ENCODE measurements around the gene CDK17.
"Not testable (repeated sequence)": the region's sequence is repeated elsewhere in the genome, so short reads cannot be mapped to it uniquely, and the experiment has no call there.

CDK17 gene

DNA sequence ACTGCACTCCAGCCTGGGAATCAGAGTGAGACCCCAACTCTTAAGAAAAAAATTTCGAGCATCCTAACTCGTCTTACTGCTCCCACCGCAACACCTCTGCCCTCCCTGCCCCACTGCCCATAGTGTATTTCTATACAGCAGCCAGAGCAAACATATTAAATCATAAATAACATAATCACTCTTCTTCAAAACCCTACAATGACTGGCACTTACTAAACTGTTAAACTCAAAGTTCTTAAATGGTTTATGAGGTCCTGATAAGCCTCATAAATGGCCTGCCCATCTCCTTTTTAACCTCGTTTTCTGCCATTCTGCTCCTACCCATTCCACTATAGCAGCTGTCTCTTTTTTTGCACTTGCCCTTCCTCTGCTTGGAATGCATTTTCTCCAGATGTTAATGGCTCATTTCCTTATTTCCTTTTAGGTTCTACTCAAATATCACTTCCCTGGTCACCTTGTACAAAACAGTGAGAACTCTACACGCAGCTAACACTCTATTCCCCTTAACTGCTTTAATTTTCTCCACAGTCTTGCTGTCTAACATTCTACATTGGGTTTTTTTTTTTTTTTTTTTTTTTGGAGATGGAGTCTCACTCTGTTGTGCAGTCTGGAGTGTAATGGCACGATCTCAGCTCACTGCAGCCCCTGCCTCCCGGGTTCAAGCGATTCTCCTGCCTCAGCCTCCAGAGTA lies 45.2 kb downstream of the CDK17 start:
- DNase-seq (ENCODE audit: low read depth, low spot score) = no peak

- DNase-seq (ENCODE audit: low read depth, low spot score) = no peak
These were observed 45.9 kb downstream of the CDK17 start for GRCh38 chr12:96354326-96354725.

- no peak for DNase-seq (ENCODE audit: low read depth, low spot score)
These were observed 47.9 kb downstream of the CDK17 start for GRCh38 chr12:96352161-96352835.

DNA sequence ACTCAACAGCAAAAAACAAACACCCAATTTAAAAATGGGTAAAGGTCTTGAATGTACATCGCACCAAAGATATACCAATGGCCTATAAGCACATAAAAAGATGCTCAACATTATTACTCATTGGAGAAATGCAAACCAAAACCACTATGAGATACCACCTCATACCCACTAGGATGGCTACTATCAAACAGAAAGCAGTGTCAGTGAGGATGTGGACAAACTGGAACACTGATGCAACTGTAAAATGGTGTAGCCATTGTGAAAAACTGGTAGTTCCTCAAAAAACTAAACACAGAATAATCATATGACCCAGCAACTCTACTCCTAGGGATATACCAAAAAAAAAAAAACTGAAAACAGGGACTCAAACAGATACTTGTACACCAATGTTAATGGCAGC lies 49.3 kb downstream of the CDK17 start:
- no peak for DNase-seq (ENCODE audit: low read depth, low spot score)

- DNase-seq (ENCODE audit: low read depth, low spot score) = no peak
These were observed 53.0 kb downstream of the CDK17 start for GRCh38 chr12:96347130-96347699.

DNA sequence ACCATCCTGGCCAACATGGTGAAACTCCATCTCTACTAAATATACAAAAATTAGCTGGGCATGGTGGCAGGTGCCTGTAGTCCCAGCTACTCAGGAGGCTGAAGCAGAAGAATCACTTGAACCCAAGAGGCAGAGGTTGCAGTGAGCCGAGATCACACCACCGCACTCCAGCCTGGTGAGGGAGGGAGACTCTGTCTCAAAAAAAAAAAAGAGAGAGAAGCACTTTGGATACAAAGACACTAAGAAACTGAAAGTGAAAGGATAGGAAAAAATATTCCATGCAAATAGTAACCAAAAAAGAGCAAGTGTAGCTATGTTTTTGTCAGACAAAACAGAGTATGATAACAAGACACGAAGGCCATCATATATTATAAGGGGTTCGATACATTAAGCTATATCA lies 53.5 kb downstream of the CDK17 start:
- not testable (repeated sequence) for DNase-seq (ENCODE audit: low read depth, low spot score)

DNA sequence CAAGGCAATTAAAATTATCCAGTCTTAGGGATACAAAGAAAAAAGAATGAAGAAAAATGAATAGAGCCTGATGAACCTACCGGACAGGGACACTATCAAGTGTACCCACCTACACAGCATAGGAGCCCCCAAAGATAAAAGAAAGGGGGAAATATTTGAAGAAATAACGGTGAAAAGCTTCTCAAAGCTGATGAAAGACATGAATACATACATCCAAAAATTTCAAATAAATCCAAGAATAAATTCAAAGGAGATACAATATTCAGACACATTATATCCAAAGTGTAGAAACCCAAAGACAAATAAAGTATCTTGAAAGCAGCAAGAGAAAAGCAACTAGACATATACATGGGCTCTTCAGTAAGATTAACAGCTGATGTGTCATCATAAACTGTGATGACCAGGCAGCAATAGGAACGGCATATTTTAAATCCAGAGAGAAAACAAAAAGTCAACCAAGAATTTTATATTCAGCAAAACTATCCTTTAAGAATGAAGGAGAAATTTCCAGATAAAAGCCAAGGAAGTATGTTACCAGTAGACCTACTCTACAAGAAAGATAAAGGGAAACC lies 56.0 kb downstream of the CDK17 start:
- no peak for DNase-seq (ENCODE audit: low read depth, low spot score)

DNA sequence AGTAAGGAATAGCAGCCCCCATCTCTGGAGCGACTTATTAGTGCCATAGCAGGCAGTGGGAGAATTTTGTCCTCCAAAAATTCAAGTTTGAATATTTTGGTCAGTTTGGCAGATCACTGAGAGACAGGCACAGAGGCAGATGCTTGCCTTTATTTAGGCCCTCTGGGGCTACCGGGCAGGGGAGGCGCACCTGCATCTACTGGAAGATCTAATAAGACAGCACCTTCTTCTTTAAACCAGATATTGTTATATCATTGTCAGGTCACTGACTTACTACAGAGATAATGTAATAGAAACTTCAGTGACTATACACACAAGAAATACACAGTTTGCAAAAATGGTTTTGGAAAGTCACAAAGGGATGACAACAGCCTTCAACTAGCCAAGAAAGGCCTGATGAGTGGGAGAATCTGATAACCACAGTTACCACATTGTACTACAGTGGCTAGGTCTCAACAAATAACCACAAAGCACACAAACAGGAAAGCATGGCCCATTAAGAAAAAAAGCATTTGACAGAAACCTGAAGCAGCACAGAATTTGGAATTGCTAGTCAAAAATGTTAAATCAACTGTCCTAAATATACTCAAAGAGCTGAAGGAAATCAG lies 56.8 kb downstream of the CDK17 start:
- no peak for DNase-seq (ENCODE audit: low read depth, low spot score)

DNA sequence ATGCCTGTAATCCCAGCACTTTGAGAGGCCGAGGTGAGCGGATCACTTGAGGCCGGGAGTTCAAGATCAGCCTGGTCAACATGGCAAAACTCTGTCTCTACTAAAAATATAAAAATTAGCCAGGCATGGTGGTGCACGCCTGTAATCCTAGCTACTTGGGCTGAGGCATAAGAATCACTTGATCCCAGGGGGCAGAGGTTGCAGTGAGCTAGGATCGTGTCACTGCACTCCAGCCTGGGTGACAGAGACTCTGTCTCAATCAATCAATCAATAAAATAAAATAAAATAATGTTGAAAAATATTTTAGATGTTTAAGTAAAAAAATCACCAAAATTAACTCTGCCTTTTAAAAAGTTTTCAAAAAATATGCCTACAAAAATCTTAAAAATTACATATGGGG lies 60.6 kb downstream of the CDK17 start:
- DNase-seq (ENCODE audit: low read depth, low spot score) = not testable (repeated sequence)

DNA sequence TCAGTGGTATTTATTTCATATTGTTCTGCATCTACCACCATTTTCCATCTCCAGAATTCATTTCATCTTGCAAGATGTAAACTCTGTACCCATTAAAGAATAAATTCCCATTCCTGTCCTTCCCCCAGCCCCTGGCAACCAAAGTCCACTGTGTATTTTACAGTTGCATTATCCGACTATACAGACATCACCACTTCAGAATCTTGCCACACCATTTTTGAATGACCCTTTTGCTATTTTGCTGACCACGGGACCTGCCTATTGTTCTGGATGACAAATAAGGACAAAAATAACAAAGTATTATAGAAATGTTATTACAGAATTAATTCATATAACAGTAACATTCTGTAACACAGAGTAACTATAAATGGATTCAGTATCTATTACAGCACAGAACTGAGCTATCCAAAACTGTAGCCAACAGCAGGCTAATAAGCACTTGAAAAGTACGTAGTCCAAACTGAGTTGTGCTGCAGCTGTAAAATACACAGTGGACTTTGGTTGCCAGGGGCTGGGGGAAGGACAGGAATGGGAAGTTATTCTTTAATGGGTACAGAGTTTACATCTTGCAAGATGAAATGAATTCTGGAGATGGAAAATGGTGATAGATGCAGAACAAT lies 61.3 kb downstream of the CDK17 start:
- DNase-seq (ENCODE audit: low read depth, low spot score) = no peak

DNA sequence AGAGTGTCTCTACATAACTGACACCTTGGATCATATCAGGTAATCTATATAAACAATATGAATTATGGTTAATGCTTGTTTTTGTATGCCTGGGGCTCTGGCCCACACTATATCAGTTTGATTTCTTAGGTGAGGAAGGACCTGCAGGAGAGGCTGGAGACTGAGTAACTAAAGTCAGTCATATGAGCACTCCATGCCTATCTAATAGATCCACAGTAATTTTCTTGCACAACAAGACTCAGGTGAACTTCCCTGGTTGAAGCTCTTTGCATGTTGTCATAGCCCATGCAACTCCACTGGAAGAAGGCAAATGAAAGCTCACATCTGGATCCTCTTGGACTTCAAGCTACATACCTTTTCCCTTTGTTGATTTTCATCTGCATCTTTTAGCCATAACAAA lies 62.3 kb downstream of the CDK17 start:
- DNase-seq (ENCODE audit: low read depth, low spot score) = no peak

- DNase-seq (ENCODE audit: low read depth, low spot score) = no peak
These were observed 63.8 kb downstream of the CDK17 start for GRCh38 chr12:96336489-96336888.

GRCh38 chr12:96335270-96335669 lies 65.0 kb downstream of the CDK17 start:
- DNase-seq (ENCODE audit: low read depth, low spot score) = no peak

- DNase-seq (ENCODE audit: low read depth, low spot score) = no peak
These were observed 65.7 kb downstream of the CDK17 start for GRCh38 chr12:96334502-96334901.

- no peak for DNase-seq (ENCODE audit: low read depth, low spot score)
These were observed 70.7 kb downstream of the CDK17 start for GRCh38 chr12:96329545-96329944.

- DNase-seq (ENCODE audit: low read depth, low spot score) = no peak
These were observed 71.2 kb downstream of the CDK17 start for GRCh38 chr12:96329018-96329417.

DNA sequence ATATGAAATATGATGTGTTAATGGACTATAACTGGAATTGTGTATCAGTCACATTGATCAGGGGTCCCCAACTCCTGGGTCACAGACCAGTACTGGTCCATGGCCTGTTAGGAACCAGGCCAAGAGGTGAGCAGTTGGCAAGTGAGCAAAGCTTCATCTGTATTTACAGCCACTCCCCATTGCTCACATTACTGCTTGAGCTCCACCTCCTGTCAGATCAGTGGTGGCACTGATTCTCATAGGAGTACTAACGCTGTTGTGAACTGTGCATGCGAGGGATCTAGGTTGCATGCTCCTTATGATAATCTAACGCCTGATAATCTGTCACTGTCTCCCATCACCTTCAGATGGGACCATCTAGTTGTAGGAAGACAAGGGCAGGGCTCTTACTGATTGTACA lies 72.3 kb downstream of the CDK17 start:
- no peak for DNase-seq (ENCODE audit: low read depth, low spot score)

- DNase-seq (ENCODE audit: low read depth, low spot score) = no peak
These were observed 72.9 kb downstream of the CDK17 start for GRCh38 chr12:96327346-96327745.

GRCh38 chr12:96326628-96327227 lies 73.5 kb downstream of the CDK17 start:
- no peak for DNase-seq (ENCODE audit: low read depth, low spot score)

- DNase-seq (ENCODE audit: low read depth, low spot score) = no peak
These were observed 76.3 kb downstream of the CDK17 start for GRCh38 chr12:96323906-96324305.

GRCh38 chr12:96322720-96323119 lies 77.5 kb downstream of the CDK17 start:
- DNase-seq (ENCODE audit: low read depth, low spot score) = no peak

GRCh38 chr12:96321941-96322340 lies 78.3 kb downstream of the CDK17 start:
- no peak for DNase-seq (ENCODE audit: low read depth, low spot score)
